K562 (cell line): Measurements from ENCODE around the gene ATL3. TPM values are rescaled to one million over a fixed set of nuclear protein-coding genes. Genes with fewer than 3 reads are reported as not detected.

Experiments
- ATAC-seq: fragments of 200-7000 bp; cut with Tn5 transposase; 3 replicates; pipeline ENCODE4 v1.9.1; 2020; ENCODE audit warnings: moderate library complexity
- BruUV-seq: library from RNA; stranded (reverse); fragments of 400-500 nt; replicated peaks from 2 replicates; lab custom pipeline; 2021; lab: Mats Ljungman, UMichigan
- CTCF ChIA-PET: fragments of 300-600 bp; formaldehyde crosslinking; extraction: SDS; loops from one replicate; lab custom pipeline; 2021; ENCODE audit warnings: low intra/inter-chr PET ratio; lab: Yijun Ruan, JAX
- POLR2A ChIA-PET: fragments of 300-600, 350-650 bp; sonication (Branson Sonifier 250); formaldehyde crosslinking; extraction: SDS; loops from one replicate; lab custom pipeline; 2021; ENCODE audit warnings: antibody characterized with exemption, inconsistent platforms; lab: Yijun Ruan, JAX
- DNase-seq, 4 experiments: peaks; one replicate each; pipeline versions ENCODE4 v3.0.0 to v3.0.0-alpha.2; 2011 to 2018; ENCODE audit warnings: low spot score in 3 of 4, mixed read lengths in 3 of 4; ENCODE audit errors: extremely low read depth in 1 of 4
- FAIRE-seq: peaks from 2 replicates; lab custom pipeline; 2011; peaks lifted over from hg19 to GRCh38; lab: Jason Lieb, UNC
- H2AFZ ChIP-seq: 2 replicates; pipeline ENCODE4 v1.6.0; 2011; ENCODE audit warnings: low read depth, low read length, control low read depth, inconsistent platforms
- H3K27ac ChIP-seq: fragments of 200-600 bp; 3 replicates; pipeline ENCODE4 v1.8.0; 2011; ENCODE audit warnings: low read depth, mild to moderate bottlenecking, control low read depth, inconsistent platforms, low read length, moderate library complexity, mixed read lengths; ENCODE audit errors: extremely low read depth
- H3K27me3 ChIP-seq, 2 experiments: fragments of 300-600 bp in 1 of 2; 2 replicates in 1 of 2; 3 replicates in 1 of 2; pipeline versions ENCODE4 v1.6.0 to v1.8.0; 2011; ENCODE audit warnings: inconsistent platforms in 2 of 2, low read length in 2 of 2, mild to moderate bottlenecking in 1 of 2, mixed read lengths in 1 of 2, moderate library complexity in 1 of 2; ENCODE audit not compliant: control insufficient read depth in 2 of 2, insufficient read depth in 2 of 2
- H3K36me3 ChIP-seq: fragments of 300-600 bp; 3 replicates; pipeline ENCODE4 v1.8.0; 2011; ENCODE audit warnings: mild to moderate bottlenecking, low read length, inconsistent platforms; ENCODE audit not compliant: control insufficient read depth, insufficient read depth
- H3K4me1 ChIP-seq, 2 experiments: fragments of 200-600 bp in 1 of 2; replicated peaks in 1 of 2; 2 replicates in 1 of 2; 3 replicates in 1 of 2; pipeline versions ENCODE4 v1.5.1 to v1.8.0; 2011; ENCODE audit warnings: inconsistent platforms in 2 of 2, low read length in 2 of 2, mild to moderate bottlenecking in 1 of 2, mixed read lengths in 1 of 2, moderate library complexity in 1 of 2; ENCODE audit not compliant: control insufficient read depth in 2 of 2, insufficient read depth in 2 of 2
- H3K4me2 ChIP-seq: 2 replicates; pipeline ENCODE4 v1.6.1; 2011; ENCODE audit warnings: low read length, control low read depth, inconsistent platforms, mixed read lengths; ENCODE audit not compliant: insufficient read depth
- H3K4me3 ChIP-seq: fragments of 200-600 bp; sonication (generic), shearing (Covaris generic); 2 replicates; pipeline ENCODE4 v1.5.1; 2016; ENCODE audit warnings: control low read depth, inconsistent platforms
- H3K79me2 ChIP-seq: fragments of 200-600 bp; 3 replicates; pipeline ENCODE4 v1.8.0; 2011; ENCODE audit warnings: low read length, inconsistent platforms; ENCODE audit not compliant: control insufficient read depth, insufficient read depth
- H3K9ac ChIP-seq, 2 experiments: 2 replicates each; pipeline versions ENCODE4 v1.6.0 to v1.6.1; 2011; ENCODE audit warnings: low read depth in 2 of 2, low read length in 2 of 2, control low read depth in 1 of 2, inconsistent platforms in 1 of 2, mild to moderate bottlenecking in 1 of 2, mixed read lengths in 1 of 2; ENCODE audit not compliant: insufficient read depth in 1 of 2
- H3K9me1 ChIP-seq: one replicate; pipeline ENCODE4 v1.6.0; 2011; ENCODE audit warnings: inconsistent platforms, mild to moderate bottlenecking, low read length, moderate library complexity; ENCODE audit not compliant: control insufficient read depth, insufficient read depth
- H3K9me3 ChIP-seq: replicated peaks from 2 replicates; pipeline ENCODE4 v1.5.1; 2011; ENCODE audit warnings: low read depth, low read length, inconsistent platforms; ENCODE audit not compliant: control insufficient read depth, insufficient read depth
- H4K20me1 ChIP-seq: replicated peaks from 2 replicates; pipeline ENCODE4 v1.6.1; 2011; ENCODE audit warnings: low read length, inconsistent platforms, mixed read lengths; ENCODE audit not compliant: control insufficient read depth, insufficient read depth
- KHSRP ChIP-seq: fragments of 450-650 bp; IDR thresholded peaks from 2 replicates; pipeline ENCODE4 v1.6.1; 2017
- POLR2AphosphoS2 ChIP-seq: IDR thresholded peaks from 2 replicates; pipeline ENCODE4 v1.6.1; 2012; ENCODE audit warnings: low read length, improper control_type of control experiment
- WGBS: fragments of 100-300 bp; shearing (Covaris generic); methylation state at CpG from one replicate; pipeline ENCODE4 v1.1.6; 2016; ENCODE audit warnings: low coverage, mixed read lengths; ENCODE audit not compliant: insufficient coverage; ENCODE audit errors: missing lambda C conversion rate; 5-methylcytosine and 5-hydroxymethylcytosine counted together
- in situ Hi-C: fragments of 300-500 bp; cut with MboI; formaldehyde crosslinking; loops from 4 replicates; pipeline ENCODE4 v1.15.0; 2018; ENCODE audit warnings: inconsistent platforms, mixed read lengths
- intact Hi-C: fragments of 100-400 bp; cut with micrococcal nuclease; formaldehyde crosslinking; loops from 2 replicates; pipeline ENCODE4 v1.14.2; 2022
- polyA plus RNA-seq, 8 experiments: library from polyadenylated mRNA; depleted of rRNA in 4 of 8; stranded (reverse) in 5 of 8; unstranded in 3 of 8; fragments of >200 nt; fragmentation: Nextera tagmentation in 2 of 8; fragmentation: Illumina TruSeq in 1 of 8; extraction: Ambion mirVana in 2 of 8; extraction: Trizol in 1 of 8; gene quantifications; 2 replicates each; pipeline versions ENCODE4 v1.2.1 to v1.2.3, GENCODE V29; 2011 to 2014; ENCODE audit warnings: inconsistent platforms in 1 of 8, missing spikeins in 1 of 8
- total RNA-seq, 7 experiments: library from RNA; depleted of rRNA in 6 of 7; stranded (reverse); fragments of >200 nt in 6 of 7; fragmentation: Illumina TruSeq in 2 of 7; extraction: Trizol in 2 of 7; gene quantifications; 2 replicates each; pipeline versions ENCODE4 v1.2.1 to v1.2.3, GENCODE V29; 2011 to 2021; ENCODE audit warnings: low replicate concordance in 1 of 7
- TF ChIP-seq, protein P1 (sequence below), 2 experiments: fragments of 450-650 bp; formaldehyde crosslinking in 1 of 2; IDR thresholded peaks; 2 replicates each; pipeline versions ENCODE4 v1.4.0 to v1.6.1; 2014 to 2020; ENCODE audit warnings: mild to moderate bottlenecking in 2 of 2, borderline replicate concordance in 1 of 2, low read depth in 1 of 2

ATL3 gene
- total and polyA plus RNA-seq, 9 of the 15 experiments (the other 6 are each of a cell fraction or from before 2014, with no cell fraction given), result 18.2 to 39.8 (median 23.9) TPM

DNA sequence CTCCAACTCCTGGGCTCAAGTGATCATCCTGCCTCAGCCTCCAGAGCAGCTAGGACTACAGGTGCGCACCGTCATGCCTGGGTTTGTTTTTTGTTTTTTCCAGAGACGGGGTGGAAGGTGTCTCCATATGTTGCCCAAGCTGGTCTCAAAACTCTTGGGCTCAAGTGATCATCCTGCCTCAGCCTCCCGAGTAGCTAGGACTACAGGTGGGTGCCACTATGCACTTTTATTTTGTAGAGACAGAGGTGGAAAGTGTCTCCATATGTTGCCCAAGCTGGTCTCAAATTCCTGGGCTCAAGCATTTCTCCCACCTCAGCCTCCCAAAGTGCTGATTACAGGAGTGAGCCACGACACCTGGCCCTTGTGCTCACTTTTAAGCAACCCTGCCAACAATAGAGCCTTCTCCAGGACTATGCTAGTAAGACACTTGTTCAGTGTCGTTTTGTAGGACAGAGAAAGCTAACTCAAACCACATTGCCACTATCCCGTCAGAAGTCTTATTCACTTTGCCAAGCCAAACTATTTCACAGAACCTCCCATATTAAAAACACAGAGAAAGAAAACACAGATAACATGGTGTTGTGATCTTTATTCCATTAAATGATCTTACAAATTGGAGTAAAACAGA lies 47.5 kb downstream of the ATL3 start:
- in situ Hi-C loops (no loop called here), intact Hi-C loops (no loop called here)
- no TSS peak for BruUV-seq
- H3K9ac ChIP-seq, result no peak overlapping the region
- no peaks in the 10 kb centered on the region for H3K9me3 ChIP-seq
- H3K79me2 ChIP-seq, result no peaks in the 10 kb centered on the region
- no peak overlapping the region for H3K4me2 ChIP-seq
- ChIA-PET CTCF (no interaction called here), POLR2A (interaction anchor here (0.6 to 1.7 kb wide), 2 partner anchors 21 to 29 kb away, joined by 3 to 6 read pairs; no protein-coding TSS in a partner anchor)
- peaks cover 6% of the 10 kb centered on the region; the same call in 1 of the 3 replicates for H3K36me3 ChIP-seq
- no peak overlapping the region for H3K4me3 ChIP-seq
- peaks cover 10% of the 10 kb centered on the region in 2 experiments; a peak in 3 of 5 replicates for H3K4me1 ChIP-seq
- DNase-seq (no peak), ATAC-seq (peak; percentile 36), FAIRE-seq (no peak)
- TF ChIP-seq POLR2AphosphoS2, result peak; percentile 46; the same call in 1 of the 2 replicates
- TF ChIP-seq KHSRP, result no peak
- TF ChIP-seq, protein P1, sequence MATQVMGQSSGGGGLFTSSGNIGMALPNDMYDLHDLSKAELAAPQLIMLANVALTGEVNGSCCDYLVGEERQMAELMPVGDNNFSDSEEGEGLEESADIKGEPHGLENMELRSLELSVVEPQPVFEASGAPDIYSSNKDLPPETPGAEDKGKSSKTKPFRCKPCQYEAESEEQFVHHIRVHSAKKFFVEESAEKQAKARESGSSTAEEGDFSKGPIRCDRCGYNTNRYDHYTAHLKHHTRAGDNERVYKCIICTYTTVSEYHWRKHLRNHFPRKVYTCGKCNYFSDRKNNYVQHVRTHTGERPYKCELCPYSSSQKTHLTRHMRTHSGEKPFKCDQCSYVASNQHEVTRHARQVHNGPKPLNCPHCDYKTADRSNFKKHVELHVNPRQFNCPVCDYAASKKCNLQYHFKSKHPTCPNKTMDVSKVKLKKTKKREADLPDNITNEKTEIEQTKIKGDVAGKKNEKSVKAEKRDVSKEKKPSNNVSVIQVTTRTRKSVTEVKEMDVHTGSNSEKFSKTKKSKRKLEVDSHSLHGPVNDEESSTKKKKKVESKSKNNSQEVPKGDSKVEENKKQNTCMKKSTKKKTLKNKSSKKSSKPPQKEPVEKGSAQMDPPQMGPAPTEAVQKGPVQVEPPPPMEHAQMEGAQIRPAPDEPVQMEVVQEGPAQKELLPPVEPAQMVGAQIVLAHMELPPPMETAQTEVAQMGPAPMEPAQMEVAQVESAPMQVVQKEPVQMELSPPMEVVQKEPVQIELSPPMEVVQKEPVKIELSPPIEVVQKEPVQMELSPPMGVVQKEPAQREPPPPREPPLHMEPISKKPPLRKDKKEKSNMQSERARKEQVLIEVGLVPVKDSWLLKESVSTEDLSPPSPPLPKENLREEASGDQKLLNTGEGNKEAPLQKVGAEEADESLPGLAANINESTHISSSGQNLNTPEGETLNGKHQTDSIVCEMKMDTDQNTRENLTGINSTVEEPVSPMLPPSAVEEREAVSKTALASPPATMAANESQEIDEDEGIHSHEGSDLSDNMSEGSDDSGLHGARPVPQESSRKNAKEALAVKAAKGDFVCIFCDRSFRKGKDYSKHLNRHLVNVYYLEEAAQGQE (IDR thresholded peaks at IDR 0.05; ENCODE audit: borderline replicate concordance), result no peak
- TF ChIP-seq, protein P1 (CRISPR knock-in tag; IDR thresholded peaks at IDR 0.05; ENCODE audit: low read depth), result no peak
- H3K27me3 ChIP-seq, result no peaks in the 10 kb centered on the region
- H2AFZ ChIP-seq, result no peak overlapping the region
- no peaks in the 10 kb centered on the region for H3K9me1 ChIP-seq
- H3K27ac ChIP-seq, result no peak overlapping the region
- no peaks in the 10 kb centered on the region for H4K20me1 ChIP-seq
- WGBS, result 22% methylated on average over 7 of the region's 7 CpGs
